NCI-H1048 (cell line): ENCODE measurements around the gene CCNA1.

Experiments
- DNase-seq: peaks from one replicate; lab custom pipeline; 2025; lab: John Stamatoyannopoulos, UW

CCNA1 gene

GRCh38 chr13:36454121-36454520, 21.8 kb downstream of the CCNA1 start:
- DNase-seq = no peak

GRCh38 chr13:36454987-36455386, 22.7 kb downstream of the CCNA1 start:
- no peak for DNase-seq

- no peak for DNase-seq
These were observed 24.3 kb downstream of the CCNA1 start for GRCh38 chr13:36456577-36456976.

GRCh38 chr13:36461506-36461905, 29.2 kb downstream of the CCNA1 start:
- no peak for DNase-seq

GRCh38 chr13:36475468-36475867, 43.2 kb downstream of the CCNA1 start:
- DNase-seq = no peak

- no peak for DNase-seq
These were observed 44.4 kb downstream of the CCNA1 start for GRCh38 chr13:36476661-36477060.

- DNase-seq = no peak
These were observed 48.6 kb downstream of the CCNA1 start for GRCh38 chr13:36480726-36481427.

GRCh38 chr13:36490055-36490454, 57.8 kb downstream of the CCNA1 start:
- no peak for DNase-seq
